HCEC 1CT (cell line): ENCODE data around the gene STX11.
"Not testable (repeated sequence)": the region's sequence is repeated elsewhere in the genome, so short reads cannot be mapped to it uniquely, and the experiment has no call there.

Source experiments
- DNase-seq: peaks from one replicate; pipeline ENCODE4 v3.0.0-alpha.2; 2017

STX11 gene

DNA sequence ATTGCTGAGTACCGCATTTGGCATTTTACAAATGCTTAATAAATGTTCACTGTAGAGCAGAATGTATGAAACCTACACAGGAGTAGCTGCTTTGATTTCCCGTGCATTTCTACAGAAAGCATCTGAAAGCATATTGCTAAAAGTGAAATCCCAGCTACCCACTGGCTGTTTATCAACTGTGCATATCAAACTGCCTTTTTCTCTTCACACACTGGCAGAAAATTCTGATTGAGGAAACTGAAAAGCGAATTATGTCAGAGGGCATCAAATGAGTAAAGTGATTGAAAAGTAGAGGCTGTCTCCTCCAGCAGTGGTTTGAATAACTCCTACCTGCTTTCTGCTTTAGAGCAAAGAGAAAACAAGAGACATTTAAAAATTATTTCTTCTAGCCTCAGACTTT is 28.0 kb downstream of the STX11 start:
- DNase-seq, result no peak

DNA sequence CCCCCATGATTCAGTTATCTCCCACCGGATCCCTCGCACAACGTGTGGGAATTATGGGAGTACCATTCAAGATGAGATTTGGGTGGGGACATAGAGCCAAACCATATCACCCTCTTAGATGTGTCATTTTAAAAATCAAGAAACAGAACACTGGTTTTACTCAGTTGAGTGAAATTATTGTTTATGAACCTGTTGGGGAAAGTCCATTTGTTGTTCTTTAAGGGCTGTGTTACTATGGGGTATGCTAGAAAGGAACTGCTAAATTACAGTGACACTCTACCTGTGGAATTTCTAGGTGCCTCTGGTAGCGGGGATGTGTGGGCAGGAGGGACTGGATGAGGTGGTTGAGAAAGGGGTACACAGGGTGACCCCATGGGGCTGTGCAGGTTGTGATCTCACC is 28.9 kb downstream of the STX11 start:
- no peak for DNase-seq

DNA sequence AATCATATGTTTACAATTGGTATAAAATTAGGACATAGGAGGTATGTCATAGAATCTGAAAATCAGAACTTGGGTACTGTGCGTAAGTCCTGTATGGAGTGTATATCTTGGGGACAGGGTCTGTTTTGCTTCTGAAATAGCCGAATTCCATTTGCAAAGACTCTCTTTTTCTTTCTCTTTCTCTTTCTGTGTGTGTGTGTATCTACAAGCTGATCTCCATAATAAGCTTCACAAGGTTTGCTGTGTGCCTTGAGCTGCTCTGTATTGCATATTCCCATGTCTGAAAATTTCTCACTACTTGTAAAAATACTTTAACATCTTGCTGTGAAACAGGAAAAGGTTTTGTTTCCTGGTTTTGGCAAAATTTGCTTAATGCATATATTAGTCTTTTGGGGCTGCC is 29.5 kb downstream of the STX11 start:
- no peak for DNase-seq

DNA sequence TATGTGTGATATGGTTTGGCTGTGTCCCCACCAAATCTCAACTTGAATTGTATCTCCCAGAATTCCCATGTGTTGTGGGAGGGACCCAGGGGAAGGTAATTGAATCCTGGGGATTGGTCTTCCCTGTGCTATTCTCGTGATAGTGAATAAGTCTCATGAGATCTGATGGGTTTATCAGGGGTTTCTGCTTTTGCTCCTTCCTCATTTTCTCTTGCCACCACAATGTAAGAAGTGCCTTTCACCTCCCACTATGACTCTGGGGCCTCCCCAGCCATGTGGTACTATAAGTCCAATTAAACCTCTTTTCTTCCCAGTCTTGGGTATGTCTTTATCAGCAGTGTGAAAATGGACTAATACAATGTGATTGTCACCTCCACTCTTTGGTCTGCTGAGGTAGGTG is 30.0 kb downstream of the STX11 start:
- DNase-seq, result not testable (repeated sequence)

DNA sequence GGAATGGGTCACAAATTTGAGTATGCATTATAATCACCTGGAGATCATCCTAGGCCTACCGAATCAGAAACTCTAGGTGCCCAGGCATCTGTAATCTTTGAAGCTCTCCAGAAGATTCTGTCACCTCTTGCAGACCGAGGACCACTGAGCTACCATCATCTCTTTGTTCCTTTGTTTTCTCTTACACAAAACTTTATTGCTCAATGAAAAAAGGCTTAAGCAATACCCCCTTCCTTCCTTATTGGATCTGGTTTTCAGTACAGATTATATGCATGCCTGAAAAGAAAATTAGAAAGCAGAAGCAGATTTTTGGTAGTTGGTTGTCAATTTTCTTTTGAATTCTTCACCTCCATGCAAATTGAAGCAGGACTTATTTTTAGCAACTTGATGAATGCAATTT is 31.3 kb downstream of the STX11 start:
- no peak for DNase-seq

DNA sequence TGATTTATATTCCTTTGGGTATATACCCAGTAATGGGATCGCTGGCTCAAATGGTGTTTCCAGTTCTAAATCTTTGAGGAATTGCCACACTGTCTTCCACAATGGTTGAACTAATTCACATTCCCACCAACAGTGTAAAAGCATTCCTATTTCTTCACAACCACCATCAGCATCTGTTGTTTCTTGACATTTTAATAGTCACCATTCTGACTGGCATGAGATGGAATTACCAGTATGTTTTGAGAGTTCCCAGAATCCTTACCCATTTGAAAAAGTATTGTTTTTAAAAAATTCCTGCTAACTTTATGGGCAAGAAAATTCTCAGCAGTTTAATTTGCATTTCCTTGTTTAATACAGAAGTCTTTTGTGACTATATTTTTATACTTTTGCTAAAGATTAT is 33.9 kb downstream of the STX11 start:
- not testable (repeated sequence) for DNase-seq

DNA sequence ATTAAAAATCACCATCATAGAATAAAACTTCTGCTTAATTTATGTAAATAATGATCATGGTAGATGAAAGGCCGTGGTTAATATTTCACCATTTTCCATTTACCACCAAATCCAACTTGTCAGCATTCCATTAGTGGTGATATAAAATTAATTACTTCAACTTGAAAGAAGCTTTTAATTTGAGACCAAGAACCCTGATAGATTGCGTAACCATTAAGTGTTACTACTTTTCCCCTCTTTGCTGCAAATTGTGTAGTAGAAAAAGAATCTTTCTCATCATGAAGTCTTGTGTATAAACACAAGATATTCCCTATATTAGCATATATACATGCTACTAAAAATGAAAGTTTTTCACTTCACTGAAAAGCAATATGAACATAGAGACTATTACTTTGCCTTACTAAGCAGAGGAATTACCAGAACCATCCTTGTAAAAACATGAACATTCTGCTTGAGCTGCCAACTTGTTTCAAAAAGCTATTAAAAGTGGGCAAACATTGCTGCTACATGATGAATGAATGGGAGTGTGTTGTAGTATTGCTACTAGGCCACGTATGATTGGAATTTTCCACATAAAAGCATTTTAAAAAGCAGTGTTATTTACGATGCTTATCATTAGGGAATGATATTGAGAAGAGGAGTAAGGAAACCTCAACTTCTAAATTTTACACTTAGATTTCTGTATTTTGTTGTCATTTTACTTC is 35.0 kb downstream of the STX11 start:
- DNase-seq, result no peak

DNA sequence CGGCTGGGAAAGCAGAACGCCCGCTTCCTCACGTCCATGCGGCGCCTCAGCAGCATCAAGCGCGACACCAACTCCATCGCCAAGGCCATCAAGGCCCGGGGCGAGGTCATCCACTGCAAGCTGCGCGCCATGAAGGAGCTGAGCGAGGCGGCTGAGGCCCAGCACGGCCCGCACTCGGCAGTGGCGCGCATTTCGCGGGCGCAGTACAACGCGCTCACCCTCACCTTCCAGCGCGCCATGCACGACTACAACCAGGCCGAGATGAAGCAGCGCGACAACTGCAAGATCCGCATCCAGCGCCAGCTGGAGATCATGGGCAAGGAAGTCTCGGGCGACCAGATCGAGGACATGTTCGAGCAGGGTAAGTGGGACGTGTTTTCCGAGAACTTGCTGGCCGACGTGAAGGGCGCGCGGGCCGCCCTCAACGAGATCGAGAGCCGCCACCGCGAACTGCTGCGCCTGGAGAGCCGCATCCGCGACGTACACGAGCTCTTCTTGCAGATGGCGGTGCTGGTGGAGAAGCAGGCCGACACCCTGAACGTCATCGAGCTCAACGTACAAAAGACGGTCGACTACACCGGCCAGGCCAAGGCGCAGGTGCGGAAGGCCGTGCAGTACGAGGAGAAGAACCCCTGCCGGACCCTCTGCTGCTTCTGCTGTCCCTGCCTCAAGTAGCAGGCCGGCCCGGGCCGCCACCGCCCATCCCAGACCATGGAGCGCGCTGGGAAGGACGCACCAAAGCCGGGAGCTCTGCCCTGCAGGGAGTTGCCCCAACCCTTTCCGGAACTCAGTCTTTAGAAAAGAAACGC is 36.7 kb downstream of the STX11 start:
- DNase-seq, result no peak

DNA sequence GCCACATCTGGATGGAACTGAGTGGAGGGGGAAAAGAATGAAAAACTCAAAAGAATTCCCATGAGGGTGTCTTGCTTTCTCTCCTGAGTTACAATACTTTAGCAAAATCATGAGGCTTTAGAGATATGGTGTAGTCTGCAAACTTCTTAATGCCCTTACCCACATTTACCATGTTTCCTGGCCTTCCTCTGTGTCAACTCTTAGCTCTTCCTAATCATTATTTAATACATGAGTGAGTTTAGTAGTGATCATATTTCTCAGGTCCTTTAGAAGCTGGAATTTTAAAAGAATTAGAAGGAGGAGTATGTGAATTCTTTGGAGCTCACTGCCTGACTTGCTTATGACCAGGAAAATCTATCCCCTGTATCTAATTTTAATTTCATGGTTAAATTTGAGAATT is 39.0 kb downstream of the STX11 start:
- DNase-seq, result no peak

DNA sequence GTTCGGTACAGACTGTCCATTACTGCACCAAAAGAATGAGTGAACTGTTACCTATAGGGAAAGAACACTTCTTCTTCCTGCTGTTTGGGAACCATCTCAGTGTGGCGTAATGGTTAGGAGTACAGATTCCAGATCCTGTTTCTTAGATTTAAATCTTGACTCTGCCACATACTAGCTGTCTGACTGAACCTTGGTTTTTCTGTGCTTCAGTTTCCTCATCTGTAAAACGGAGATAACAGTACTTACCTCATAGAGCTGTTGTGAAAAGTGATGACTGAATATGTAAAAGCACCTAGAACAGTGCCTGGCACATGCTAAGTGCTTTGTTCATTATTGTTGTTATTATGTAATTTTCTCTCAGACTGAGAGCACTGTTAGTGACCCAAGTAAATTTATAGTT is 39.8 kb downstream of the STX11 start:
- no peak for DNase-seq

DNA sequence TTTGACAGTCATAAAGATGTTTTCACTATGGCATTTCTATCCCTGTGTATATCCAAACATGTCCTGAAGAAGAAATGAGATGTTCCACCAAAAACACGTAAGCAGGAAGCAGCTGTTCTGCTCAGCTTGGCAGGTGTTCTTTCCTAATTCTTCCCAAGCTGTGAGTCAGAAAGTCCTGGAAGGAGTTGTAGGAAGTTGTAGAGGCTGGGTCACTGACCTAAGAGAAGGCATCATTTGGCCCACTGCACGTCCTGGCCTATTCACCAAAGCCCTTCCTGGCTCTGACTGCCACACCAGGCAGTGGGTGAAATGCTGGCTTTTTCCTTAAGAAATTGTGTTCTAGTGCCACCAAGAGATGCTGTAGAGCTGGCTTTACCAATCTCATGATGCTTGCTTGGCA is 40.3 kb downstream of the STX11 start:
- DNase-seq, result peak; percentile 93

DNA sequence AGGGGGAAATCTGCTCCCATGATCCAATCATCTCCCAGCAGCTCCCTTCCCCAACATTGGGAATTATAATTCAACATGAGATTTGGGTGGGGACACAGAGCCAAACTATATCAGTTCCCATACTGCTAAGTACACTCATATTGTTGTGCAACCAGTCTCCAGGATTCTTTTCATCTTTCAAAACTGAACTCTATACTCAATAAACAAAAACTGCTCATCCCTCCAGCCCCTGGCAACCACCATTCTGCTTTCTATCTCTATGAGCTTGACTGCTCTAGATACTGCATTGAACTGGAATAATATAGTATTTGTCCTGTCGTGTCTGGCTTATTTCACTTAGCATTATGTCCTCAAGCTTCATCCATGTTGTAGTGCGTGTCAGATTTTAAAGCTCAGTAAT is 42.9 kb downstream of the STX11 start:
- DNase-seq, result peak; percentile 22

DNA sequence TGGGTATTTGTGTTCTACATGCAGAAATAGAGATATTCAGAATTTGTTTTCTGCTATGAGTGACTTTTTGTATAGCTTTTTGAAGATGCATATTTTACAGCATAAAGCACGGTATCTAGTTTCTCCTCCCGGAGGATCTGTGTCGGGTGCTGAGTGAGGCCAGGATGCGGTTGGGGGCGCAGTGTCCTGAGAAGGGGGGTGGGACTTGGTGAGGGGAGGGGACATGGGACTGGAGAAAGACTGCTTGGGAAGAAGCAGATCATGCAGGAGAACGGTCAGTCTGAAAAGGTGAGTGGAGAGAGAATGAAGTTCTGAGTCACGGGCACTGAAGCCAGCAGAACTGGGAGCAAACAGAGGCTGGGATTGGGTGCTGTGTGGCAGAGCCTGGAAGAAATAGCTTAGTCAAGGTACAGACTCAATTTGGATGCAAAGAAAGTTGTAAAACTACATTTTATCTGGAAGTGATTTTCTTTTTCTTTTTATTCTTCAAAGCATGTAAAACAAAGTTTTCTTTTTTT is 44.0 kb downstream of the STX11 start:
- DNase-seq, result no peak

DNA sequence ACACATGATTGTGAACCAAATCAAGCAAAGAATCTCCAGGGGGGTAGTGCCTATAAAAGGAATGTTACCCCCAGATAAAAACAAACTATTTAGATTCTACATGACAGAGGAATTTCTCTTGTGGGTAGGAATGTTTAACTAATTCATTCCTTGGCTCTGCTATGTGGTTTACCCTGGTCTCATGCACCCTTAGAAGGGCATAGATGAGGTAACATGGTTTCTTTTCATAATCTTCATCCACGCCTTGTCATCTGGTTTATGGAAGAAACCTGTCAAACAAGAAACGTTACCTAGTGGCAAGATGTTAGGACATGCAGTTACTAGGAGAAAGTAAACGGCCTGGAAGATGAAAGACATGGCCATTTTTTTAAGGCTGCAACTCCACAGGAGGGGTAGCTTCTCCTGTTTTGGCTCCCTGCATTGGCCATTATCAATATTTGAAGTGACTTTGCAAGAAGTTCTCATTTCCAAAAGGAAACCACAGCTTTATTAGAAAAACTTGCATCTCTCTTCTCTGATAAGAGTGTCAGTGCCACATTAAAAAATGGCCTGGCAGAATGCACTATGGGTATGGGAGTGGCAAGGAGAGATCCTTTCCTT is 45.5 kb downstream of the STX11 start:
- DNase-seq, result peak; percentile 50

DNA sequence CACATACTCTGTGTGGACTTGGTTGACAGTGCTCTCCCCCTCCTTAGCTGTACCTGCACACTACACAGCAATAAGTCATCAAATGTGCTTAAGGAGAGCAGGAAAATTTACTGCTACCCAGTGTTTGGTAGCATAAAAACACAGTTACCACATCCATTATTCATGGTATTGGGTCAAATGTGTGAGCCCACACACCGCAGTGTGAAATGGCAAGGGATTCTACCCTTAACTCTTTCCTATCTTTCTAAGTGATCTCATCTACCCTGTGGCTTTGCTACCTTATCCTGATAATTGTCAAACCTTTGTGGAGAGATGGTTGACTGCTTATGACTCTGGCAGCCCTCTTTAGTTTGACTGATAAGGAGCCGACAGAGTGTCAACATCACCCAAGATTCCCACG is 47.6 kb downstream of the STX11 start:
- no peak for DNase-seq

DNA sequence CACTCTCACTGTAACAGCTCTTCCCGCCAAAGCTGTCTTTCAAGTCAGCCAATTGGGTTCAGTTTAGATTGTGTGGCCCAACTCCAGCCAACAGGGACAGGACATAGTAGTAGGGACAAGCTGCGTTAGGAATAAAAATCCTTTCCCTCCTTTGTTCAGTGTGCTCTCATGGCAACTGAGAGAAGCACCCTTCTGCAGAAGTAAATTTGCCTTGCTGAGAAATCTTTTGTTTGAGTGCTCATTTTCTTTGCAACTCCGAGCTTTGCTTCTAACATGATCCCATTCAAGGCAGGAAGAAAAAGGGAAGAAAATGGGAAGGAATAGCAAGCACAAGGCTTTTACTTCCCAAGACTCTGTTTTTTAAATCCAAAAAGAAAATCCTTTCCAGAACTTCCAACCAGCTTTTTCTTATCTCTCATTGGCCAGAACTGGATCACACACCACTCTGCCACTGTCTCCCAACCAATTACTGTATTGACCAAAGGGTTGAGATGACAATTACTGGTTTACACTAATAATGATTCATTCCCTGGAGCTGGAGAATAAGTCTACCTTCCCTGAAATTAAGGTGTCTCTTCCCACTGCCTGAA is 52.7 kb downstream of the STX11 start:
- no peak for DNase-seq

DNA sequence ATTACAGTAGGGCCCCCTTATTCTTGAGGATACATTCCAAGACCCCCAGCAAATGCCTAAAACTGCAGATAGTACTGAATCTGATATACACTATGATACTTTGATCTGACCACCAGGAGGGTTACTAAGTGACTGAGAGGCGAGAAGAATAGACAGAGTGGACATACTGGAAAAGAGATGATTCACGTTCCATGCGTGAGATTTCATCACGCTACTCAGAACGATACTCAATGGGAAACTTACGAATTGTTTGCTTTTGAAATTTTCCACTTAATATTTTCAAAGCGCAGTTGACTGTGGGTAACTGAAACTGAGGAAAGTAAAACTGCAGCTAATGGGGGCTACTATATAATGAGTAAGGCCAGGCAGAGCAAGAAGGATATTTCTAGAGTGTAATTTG is 60.8 kb downstream of the STX11 start:
- DNase-seq, result no peak

DNA sequence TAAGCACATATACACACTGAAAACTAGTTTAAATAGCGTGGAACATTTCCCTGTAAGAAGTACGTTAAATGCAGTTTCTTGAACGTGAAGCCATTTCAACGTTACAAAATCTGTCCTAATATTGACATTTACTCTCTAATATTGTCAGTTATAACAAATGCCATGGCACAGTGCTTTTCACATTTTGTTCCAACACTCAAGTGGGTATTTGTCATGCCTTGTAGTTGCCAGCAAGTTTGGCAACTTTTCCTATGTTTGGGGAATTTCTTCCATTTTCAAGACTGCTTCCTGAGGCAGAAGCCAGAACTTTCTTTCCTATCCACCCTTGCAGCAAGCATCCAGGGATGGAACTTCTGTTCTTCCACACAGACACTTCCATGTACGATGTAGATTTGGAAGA is 63.0 kb downstream of the STX11 start:
- DNase-seq, result no peak

DNA sequence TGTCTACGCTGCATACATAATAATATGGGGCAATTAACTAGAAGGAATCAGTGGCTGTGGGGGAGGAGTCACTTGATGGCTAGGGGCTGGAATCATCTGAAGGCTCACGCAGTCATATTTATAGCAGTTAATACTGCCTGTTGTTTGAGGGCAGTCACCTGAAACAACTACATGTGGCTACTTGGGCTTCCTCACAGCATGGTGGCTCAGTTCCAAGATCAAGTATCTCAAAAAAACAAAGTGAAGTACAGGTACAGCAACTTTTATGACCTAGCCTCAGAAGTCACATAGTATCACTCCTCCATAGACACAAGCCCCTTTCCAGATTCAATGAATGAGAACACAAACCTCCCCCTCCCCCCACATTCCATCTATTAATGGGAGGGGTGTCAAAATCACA is 63.7 kb downstream of the STX11 start:
- DNase-seq, result no peak

DNA sequence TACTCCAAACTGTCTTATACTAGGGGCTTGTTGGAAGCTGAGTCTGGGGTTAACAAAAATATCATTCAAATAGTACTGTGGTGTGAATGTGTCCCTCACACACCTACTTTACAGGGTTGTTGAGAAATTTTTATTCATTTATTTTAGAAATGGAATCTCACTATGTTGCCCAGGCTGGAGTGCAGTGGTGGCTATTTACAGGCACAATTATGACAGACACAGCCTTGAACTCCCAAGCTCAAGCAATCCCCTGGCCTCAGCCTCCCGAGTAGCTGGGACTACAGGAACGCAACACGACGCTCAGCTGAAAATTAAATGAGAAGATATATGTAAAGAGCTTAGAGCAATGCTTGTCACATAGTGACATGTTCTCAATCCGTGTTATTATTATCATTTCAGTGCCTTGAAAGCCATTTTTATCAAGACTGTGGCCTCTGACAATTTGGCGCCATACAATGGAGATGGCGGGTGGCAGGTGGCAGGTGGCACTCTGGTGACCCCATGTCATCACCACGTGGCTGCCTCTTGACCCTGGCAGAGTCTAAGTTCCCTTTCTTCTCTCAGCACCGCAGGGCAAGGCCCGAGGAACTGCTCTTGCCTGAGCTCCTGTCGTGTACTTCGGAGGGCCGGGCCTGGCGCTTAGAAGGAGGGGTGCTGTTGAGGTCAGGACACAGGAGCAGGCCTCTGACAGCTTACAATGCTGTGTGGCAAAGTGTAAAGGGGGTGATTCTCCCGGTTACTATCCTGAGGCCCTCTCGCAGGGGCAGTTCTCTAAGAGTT is 64.5 kb downstream of the STX11 start:
- no peak for DNase-seq

DNA sequence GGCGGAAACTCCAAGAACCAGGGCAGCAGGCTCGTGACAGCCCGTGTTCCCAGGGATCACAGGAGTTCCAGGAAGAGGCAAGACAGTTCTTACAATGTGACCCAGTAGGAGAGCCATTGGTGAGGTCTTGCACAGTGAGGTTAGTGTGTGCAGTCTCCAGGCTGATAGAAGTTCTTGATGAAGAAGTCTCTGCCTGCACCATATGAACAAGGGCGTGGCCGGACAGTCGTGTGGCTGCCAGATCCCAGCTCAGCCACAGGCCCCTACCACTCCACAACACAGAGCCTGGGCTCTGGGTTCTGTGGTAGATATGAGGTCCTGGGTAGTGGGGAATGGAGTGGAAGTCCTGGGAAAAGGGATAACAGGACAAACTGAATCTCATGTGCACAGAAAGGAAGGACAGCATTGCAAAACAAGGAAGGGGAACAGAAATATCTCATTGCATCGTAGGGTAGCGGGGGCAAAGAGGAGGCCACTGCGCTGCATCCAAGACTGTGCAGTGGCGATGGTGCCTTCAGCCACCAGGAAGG is 65.2 kb downstream of the STX11 start:
- peak; percentile 12 for DNase-seq

DNA sequence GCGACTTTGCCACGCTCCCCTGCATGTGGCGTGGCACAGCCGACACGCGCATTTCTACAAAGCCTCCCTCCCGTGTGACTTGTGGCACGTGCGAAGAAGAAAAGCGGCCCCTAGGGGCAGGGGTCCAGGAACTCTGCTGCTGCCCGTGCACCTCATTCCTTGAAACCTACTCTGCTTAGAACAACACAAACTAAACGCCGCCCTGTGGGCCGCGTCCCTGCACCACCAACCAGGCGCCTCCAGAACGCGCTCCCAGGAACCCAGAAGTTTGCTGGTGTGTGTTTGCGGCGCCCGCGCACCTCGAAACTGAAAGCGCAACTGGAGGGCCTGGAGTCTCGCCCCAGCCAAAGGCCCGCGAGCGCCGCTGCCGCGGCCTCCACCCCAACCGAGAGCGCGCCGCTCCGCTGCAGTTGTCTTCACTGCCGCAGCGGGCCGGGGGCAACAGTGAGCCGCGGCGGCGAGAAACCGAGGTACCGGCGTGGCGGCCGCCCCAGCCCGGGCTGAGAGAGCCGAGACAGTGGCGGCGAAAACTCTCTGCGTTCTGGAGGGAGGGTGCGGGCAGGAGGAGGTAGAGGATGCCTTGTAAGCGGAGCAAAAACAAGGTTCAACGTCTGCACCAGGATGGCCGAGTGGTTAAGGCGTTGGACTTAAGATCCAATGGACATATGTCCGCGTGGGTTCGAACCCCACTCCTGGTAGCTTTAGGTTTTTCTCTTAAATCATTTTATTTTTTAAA is 65.8 kb downstream of the STX11 start:
- DNase-seq, result peak; percentile 97
